DMS79 (cell line): ENCODE data around the gene DLGAP5.
A peak's percentile ranks its signal among the peaks of the same experiment; 100 is the strongest.

Experiments
- DNase-seq: peaks from one replicate; lab custom pipeline; 2025; lab: John Stamatoyannopoulos, UW

Gene DLGAP5, protein sequence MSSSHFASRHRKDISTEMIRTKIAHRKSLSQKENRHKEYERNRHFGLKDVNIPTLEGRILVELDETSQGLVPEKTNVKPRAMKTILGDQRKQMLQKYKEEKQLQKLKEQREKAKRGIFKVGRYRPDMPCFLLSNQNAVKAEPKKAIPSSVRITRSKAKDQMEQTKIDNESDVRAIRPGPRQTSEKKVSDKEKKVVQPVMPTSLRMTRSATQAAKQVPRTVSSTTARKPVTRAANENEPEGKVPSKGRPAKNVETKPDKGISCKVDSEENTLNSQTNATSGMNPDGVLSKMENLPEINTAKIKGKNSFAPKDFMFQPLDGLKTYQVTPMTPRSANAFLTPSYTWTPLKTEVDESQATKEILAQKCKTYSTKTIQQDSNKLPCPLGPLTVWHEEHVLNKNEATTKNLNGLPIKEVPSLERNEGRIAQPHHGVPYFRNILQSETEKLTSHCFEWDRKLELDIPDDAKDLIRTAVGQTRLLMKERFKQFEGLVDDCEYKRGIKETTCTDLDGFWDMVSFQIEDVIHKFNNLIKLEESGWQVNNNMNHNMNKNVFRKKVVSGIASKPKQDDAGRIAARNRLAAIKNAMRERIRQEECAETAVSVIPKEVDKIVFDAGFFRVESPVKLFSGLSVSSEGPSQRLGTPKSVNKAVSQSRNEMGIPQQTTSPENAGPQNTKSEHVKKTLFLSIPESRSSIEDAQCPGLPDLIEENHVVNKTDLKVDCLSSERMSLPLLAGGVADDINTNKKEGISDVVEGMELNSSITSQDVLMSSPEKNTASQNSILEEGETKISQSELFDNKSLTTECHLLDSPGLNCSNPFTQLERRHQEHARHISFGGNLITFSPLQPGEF

DNA sequence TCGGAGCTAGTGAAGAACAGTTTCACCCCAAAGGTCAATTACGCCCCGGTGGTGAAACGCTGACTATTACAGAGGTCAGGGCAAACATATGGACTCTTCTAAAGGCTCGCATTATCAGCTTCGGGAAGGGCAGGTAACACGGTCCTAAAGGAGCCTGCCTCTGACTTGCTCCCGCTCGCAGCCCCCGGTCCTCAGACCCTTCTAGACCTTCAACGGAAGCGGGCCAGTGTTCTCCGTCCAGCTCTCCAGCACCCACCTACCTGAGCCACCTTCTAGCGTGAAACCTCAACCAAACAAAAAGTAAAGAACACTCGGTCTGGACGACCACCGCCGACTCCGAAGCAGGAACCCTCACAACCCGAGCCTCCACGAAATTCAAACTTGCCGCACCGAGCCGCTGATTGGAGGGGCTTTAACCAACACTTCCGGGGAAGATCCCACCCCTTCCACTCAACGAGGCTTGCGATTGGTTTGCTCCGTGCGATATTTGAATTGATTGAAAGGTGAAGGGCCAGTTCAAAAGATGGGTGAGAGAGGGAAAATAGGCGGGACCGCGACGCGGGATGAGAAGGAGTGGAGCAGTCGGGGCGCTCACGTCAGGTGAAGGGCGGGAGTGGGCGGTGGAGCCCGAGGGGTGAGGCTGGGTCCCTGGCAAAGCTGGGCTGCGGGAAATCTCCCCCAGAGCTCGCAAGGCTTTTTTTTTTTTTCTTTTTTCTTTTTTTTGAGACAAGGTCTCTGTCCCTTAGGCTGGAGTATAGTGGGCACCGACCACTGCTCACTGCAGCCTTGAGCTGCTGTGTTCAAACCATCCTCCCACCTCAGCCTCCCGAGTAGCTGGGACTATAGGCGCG lies at the start of gene DLGAP5:
DLGAP5 (minus strand) TSS at position 383 of the 851 bp plus-strand sequence. CDS start 2,406 bp downstream, outside the sequence.
- DNase-seq, result peak; percentile 100

DNA sequence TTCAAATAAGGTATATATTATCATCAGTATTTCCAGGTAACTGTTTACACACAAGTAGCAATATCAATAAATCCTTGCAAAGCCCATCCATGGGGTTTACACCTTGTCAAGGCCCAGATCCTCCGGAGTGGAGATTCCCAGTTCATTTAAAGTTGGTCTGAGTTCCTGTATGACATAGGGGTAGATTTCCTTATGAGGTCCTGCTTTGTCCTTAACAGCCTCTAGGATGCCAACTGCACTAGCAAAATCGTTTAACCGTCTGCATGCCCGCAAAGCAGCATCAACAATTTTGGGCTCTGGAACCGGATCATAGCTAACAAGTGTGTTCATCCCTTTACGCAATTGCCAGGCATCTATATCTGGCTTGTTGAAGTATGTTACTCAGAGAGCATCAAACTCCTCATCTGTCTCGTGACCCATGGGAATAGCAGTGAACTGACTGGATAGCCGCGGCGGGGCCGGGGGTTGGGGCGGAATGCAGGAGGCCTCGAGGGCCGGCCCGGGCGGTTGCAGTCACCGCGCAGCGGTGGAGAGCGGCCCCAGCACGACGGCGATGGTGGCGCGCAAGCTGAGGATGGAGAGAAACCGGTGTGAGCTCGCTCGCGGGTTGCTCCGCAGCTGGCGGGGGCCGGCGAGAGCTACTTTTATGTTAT lies 49.3 kb upstream of the DLGAP5 start:
- DNase-seq, result no peak

DNA sequence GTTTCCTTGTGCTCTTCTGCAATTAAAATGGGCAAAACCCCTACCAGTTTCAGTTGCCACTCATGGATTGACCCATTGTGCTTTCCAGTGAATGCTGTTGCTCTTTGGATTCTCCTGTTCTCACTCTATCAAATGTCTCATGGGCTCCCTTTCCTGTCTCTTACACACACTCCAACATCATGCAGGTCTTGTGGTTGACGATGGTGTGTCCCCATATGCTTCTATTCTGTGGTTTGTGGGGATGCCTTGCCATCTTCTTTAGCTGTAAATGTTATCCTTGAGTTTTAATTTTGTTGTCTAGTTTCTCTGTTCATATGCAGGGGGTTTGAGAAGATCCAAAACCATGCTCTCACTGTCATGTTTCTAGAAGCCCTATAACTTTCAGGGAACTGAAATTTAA lies 47.9 kb upstream of the DLGAP5 start:
- DNase-seq, result no peak

DNA sequence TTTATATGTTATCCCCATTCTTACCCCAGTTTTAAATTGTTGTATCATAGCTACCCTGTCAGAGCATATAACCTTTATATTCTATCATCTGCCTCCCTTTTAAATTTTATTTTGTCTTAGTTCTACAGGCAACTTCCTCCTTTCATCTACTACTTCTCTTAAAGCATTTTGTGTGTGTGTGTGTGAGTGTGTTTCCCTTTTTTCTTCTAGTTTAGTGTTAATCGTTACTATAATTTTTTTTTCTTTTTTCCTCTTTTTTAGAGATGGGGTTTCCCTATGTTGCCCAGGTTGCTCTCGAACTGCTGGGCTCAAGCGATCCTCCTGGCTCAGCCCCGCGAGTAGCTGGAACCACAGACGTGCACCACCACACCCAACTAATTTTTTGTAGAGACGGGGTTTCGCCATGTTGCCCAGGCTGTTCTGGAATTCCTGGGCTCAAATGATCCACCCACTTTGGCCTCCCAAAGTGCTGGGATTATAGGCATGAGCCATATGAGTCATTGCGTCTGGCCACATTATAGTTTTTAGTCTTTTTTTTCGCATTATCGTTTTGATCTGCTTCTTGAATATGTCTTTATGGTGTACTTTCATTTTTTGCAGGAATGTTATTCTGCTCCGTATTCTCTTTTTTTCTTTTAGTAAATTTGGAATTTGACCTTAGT lies 46.8 kb upstream of the DLGAP5 start:
- no peak for DNase-seq

DNA sequence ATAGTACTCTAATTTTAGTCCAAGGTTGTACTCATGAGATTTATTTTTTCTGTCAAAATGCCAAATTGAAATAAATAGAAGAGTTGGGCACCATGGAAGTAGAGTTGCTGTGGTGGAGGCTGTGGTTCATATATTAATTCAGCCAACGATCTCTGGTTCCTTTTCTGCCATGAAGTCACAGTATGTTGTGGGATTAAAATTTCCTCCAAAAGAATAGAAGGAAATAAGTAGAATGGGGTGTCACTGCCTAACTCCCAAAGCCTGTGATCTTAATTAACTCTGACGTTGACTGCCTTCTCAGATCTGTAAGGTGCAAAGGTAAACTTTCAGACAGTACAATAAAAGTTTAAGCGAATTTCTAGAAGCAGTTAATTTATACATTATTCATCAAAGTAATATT lies 42.2 kb upstream of the DLGAP5 start:
- no peak for DNase-seq

DNA sequence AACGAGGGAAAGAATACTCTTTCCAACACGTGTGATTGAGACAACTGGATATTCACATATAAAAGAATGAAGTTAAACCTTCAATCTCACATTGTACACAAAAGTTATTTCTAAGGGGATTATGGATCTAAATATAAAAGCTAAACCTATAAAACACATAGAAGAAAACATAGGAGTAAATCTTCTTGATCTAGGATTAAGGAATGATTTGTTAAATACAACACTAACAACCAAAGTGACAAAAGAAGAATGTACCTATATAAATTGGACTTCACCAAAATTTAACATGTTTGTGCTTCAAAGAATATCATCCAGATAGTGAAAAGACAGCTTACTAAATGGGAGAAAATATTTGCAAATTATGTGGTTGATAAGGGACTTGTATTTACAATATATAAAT lies 36.9 kb upstream of the DLGAP5 start:
- no peak for DNase-seq

DNA sequence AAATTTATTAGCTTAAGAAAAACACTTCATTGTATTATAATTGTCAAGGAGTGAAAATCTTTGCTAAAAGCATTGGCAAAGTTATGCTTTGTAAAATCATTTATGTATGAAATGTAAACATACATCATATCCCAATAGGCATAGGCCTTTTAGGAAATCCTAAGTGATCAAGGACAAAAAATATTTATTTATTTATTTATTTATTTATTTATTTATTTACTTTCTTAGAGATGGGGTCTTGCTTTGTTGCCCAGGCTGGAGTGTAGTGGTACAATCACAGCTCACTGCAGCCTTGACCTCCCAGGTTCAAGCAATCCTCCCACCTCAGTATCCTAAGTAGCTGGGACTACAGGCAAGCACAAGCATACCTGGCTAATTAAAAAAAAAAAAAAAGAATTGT lies 32.0 kb upstream of the DLGAP5 start:
- no peak for DNase-seq

DNA sequence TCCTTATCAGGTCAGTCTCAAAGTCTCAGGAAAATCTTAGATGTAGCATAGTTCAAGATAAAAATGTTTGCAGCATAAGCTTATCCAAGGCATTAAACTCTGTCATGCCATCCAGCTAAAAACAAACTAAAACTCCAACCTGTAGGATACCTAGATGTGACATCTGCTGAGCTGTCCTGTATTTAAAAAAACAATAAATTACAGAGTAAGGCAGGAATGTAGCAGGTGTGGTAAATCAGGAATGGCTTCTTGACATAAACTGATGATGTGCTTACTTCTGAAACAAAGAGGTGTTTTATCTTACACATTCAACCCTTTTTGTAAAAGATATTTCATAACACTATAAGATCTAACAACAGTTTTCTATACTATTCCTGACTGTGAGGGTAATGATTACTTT lies 30.6 kb upstream of the DLGAP5 start:
- no peak for DNase-seq

DNA sequence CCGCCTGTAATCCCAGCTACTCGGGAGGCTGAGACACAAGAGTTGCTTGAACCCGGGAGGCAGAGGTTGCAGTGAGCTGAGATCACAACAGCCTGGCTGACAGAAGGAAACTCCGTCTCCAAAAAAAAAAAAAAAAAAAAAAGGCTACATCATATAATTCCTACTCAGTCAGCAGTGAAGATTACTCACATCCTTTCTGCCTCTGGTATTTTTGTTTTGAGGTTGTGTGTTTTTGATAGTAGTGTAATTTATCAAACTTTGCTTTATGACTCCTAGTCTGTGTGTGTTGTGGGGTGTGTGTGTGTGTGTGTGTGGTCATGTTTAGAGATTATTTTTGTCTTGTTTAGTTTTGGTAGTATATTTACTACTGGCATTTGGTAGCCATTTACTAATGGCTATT lies 29.8 kb upstream of the DLGAP5 start:
- DNase-seq, result no peak

DNA sequence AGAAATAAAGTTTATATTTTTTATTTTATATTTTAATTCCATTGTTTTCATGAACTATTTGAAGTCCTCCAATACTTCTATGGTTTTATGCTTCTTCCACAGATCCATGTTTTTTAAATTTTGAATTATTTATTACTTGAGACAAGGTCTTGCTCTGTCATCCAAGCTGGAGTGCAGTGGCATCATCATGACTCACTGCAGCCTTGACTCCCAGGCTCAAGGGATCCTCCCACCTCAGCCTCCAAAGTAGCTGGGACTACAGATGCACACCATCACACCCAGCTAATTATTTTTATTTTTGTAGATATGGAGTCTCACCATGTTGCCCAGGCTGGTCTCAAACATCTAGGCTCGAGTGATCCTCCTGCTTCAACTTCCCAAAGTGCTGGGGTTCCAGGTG lies 28.8 kb upstream of the DLGAP5 start:
- DNase-seq, result no peak

DNA sequence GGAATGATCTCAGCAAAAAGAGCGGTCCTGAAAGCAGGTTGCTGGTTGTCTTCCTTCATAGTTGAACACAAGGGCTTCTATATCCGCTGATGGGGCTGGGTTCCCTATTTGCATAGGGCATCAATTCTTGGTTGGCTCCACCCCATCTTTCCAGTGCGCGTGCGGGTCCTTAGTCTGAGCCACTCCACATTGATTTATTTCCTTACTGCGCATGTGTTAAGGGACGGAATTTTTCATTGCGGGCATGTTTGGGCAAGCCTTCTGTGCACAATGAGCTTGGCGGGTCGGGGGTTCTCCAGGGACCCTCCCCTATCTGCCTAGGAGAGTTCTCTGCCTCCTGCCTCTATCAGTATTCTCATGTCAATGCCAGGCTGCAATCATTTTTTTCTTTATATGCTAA lies 21.2 kb upstream of the DLGAP5 start:
- no peak for DNase-seq

DNA sequence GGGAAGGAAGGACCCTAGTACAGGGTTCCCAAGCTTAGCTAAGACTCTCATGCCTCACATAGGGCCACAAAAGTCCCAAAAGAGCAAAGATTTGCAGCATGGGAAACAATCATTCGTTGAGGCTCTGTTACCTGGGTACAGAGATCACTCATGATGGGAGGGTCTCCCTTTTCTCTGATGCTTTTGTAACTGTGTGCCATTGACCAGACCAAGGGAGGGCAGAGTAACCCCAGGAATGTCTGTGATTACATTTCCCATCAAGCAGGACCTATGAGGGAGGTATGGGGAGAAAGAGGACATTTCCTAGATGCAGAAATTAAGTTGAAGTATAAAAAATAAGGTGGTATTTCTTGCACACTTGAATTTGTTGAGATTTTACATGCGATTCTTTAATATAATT lies 16.4 kb upstream of the DLGAP5 start:
- no peak for DNase-seq

DNA sequence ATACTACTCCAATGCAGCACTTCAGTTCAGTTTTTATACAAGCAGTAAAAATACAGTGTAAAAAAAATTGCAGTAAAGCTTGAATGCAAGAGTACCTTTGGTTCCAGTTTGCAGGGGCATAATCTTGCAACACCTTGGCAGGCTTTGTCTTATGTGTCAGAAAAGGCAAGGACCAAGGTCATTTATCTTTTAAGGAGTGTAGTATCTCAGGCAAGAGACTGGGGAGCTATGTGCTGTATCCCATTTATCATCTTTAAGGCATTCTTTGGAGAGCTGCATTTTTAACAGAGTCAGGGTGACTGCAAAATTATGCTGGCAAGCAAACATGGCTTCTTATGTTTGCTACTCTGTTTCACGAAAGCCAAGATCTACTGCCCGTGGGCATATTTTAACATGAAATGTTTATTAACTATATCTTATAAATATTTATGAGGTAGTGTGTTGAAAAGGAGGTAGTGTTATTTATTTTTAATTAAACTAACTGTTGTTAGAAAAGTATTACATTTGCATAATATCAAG lies 14.8 kb upstream of the DLGAP5 start:
- no peak for DNase-seq

DNA sequence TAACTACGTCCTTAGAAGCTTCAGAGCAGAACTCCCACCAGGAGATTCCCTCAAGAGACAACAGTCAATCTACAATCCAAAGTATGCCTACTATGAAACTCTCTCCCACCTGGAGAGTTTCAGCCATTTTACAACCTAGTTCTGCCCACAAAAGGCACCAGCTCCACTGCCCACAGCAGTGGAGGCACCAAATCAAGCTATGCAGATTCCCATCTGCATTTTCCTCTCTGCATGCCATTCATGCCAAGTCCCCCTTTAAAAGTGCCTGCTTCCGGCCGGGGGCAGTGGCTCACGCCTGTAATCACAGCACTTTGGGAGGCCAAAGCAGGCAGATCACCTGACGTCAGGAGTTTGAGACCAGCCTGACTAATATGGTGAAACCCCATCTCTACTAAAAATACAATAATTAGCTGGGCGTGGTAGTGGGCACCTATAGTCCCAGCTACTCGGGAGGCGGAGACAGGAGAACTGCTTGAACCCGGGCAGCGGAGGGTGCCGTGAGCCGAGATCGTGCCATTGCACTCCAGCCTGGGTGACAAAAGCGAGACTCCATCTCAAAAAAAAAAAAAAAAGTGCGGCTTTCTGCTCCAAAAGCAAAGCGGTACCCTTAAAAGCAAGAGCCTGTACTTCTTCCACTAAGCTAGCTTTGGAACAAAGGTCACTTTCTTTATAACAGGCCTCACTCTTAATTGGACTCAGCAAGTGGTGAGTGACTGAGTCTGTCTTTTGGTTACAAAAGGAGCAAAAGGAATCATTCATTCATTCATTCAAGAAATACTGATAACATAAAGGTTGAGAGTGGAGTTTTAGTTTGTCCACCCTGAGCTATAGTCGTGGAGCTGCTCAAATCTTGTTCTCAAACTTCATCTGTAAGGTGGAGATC lies 10.1 kb upstream of the DLGAP5 start:
- no peak for DNase-seq

DNA sequence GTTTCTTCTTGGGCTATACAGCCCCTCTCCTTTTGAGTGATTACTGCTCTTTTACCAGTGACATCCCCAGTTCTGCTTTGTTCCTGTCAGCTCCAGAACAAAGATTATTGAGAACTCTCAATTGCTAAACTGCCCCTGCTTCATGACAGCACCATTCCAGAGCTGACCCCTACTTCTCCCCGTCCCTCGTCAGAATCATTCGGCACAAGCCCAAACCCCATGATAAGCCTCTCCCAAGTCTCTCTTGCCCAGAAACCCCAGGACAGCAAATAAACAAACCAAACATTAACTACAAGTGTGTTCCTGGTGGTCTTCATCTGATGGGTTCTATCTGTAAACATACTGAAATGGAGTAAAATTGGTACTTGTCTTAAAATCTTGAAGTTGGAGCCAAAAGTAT lies 9.3 kb upstream of the DLGAP5 start:
- no peak for DNase-seq

DNA sequence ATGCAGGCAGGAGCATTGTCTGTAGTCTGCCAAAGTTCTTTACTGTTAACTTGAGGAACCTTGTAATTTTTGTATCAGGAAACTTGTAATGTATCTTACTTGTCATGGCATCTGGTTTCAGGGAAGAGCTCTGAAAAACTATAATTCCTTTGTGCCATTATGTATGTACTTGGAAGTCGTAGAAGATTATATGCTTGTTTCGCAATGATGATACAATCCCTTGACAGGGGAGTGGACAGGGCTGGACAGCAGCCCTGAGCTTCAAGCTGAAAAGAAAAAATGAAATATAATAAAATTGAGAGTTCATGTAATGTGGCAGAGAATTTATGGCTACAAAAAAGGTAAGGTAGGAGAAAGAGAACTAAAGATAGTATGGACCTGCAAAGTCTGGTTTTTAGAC lies 7.4 kb upstream of the DLGAP5 start:
- DNase-seq, result no peak

DNA sequence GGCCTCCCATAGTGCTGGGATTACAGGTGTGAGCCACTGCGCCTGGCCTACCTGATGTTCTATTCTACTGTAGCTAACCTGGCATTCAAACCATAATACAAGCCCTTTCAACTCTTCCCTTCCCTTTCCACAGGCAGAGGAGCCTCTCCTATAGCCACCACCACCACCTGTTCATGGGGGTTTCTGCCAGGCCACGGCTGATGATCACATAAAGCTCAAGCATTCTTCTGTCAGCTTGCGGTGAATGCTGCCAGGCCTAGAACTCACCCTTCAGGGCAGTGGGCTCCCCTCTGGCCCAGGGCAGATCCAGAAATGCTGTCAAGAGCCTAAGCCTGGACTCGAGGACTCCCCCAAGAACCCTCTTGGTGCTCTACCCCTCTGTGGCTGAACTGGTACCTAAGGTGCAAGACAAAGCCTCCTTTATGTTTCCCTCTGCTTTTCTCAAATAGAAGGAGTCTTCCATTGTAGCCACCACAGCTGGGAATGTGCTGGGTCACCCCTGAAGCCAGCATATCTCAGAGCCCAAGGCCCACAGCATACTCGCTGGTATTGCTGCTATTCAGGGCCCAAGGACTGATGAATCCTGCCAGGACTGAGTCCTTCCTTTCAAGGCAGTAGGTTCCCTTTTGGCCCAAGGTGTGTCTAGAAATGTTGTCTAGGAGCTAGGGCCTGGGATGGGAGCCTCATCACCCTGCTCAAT lies 3.4 kb upstream of the DLGAP5 start:
- DNase-seq, result no peak

DNA sequence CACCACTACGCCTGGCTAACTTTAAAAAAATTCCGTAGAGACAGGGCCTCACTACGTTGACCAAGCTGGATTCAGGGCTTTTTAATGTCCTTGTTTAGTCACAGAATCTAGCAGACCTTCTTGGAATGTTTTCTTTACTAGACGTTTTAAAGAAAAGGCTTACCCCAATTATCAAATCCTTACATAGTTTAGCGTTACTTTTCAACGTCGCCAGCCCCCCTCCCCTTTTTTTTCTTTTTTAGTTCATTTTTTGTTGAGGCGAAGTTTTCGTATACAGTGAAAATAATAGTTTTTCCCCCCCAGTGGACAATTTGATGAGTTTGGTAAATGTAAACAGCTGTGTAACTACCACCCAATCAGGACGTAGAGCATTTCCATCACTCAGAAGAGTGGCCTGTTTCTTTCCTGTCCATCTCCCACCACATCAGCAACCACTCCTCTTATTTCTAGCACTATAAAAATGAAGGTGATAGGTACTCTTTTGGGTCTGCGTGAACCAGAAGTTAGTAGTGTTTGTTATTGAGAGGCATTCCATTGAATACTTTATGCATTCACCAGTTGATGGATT lies 753 bp upstream of the DLGAP5 start:
- no peak for DNase-seq

DNA sequence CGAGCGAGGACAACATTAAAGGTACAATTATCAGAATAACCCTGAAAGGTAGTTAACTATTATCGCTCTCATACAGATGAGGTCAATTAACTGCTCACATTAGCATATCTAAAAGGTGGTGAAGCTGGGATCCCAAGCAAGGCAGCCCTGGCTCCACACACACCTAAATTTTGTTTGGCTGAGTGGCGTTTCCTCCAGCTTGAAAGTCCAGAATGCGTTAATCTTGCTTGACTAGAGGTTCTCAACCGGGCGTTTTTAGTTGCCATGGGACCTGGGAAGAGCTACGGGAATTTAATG lies 531 bp downstream of the DLGAP5 start:
- DNase-seq, result no peak
